Karpas-422 (cell line): ENCODE measurements around the gene KDM4B. TPM values are rescaled to one million over a fixed set of nuclear protein-coding genes. Genes with fewer than 3 reads are reported as not detected.

ENCODE experiments used
- DNase-seq: peaks from one replicate; pipeline ENCODE4 v3.0.0-alpha.2; 2015
- H2AFZ ChIP-seq: fragments of 200-600 bp; sonication (generic); 2 replicates; pipeline ENCODE4 v1.6.1; 2014; ENCODE audit warnings: antibody characterized with exemption, low read length, mixed read lengths
- H3K27ac ChIP-seq: fragments of 200-600 bp; sonication (generic); 2 replicates; pipeline ENCODE4 v1.5.1; 2014; ENCODE audit warnings: mild to moderate bottlenecking, low read length, moderate library complexity
- H3K27me3 ChIP-seq: fragments of 200-600 bp; sonication (generic); 2 replicates; pipeline ENCODE4 v1.6.1; 2014; ENCODE audit warnings: low read length, mixed read lengths
- H3K36me3 ChIP-seq: fragments of 200-600 bp; sonication (generic); 2 replicates; pipeline ENCODE4 v1.6.1; 2014; ENCODE audit warnings: low read length, mixed read lengths; ENCODE audit not compliant: insufficient read depth
- H3K4me1 ChIP-seq: fragments of 200-600 bp; sonication (generic); 2 replicates; pipeline ENCODE4 v1.6.1; 2014; ENCODE audit warnings: mild to moderate bottlenecking, low read length, mixed read lengths
- H3K4me2 ChIP-seq: fragments of 200-600 bp; sonication (generic); 2 replicates; pipeline ENCODE4 v1.6.1; 2014; ENCODE audit warnings: low read length, low read depth, mild to moderate bottlenecking; ENCODE audit not compliant: poor library complexity, severe bottlenecking
- H3K4me3 ChIP-seq: fragments of 200-600 bp; sonication (generic); 2 replicates; pipeline ENCODE4 v1.5.1; 2014; ENCODE audit warnings: mild to moderate bottlenecking, antibody characterized with exemption, low read length, mixed read lengths
- H3K79me2 ChIP-seq: fragments of 200-600 bp; sonication (generic); 2 replicates; pipeline ENCODE4 v1.6.1; 2014; ENCODE audit warnings: mild to moderate bottlenecking, low read length, mixed read lengths
- H3K9ac ChIP-seq: fragments of 200-600 bp; sonication (generic); 2 replicates; pipeline ENCODE4 v1.6.0; 2014; ENCODE audit warnings: low read length
- H3K9me2 ChIP-seq: fragments of 200-600 bp; sonication (generic), shearing (Covaris generic); replicated peaks from 2 replicates; pipeline ENCODE4 v1.6.0; 2014; ENCODE audit warnings: mild to moderate bottlenecking, low read length, moderate library complexity; ENCODE audit not compliant: insufficient read depth
- H3K9me3 ChIP-seq: fragments of 300-700, 200-600 bp; sonication (generic); 2 replicates; pipeline ENCODE4 v1.6.1; 2014; ENCODE audit warnings: low read length, mixed read lengths
- H4K20me1 ChIP-seq: fragments of 200-600 bp; sonication (generic); 2 replicates; pipeline ENCODE4 v1.6.1; 2014; ENCODE audit warnings: mild to moderate bottlenecking, antibody characterized with exemption, low read length, low read depth; ENCODE audit not compliant: insufficient read depth
- total RNA-seq: library from RNA; depleted of rRNA; stranded (reverse); fragments of >200 nt; shearing (Covaris generic); gene quantifications from 2 replicates; pipeline ENCODE4 v1.2.3, GENCODE V29; 2014; ENCODE audit warnings: low replicate concordance

Gene KDM4B
- total RNA-seq, 1 experiment from 2014 or later, result 50.8 TPM

- H2AFZ ChIP-seq, result no peak overlapping the region
- H3K9me2 ChIP-seq, result no peaks in the 10 kb centered on the region
- no peak for DNase-seq
- H3K9ac ChIP-seq, result no peak overlapping the region
- H3K27ac ChIP-seq, result no peak overlapping the region
- no peaks in the 10 kb centered on the region for H3K9me3 ChIP-seq
- H3K4me1 ChIP-seq, result peaks cover 10% of the 10 kb centered on the region
- no peaks in the 10 kb centered on the region for H3K36me3 ChIP-seq
- no peak overlapping the region for H3K4me2 ChIP-seq
- H3K27me3 ChIP-seq, result no peaks in the 10 kb centered on the region
- H4K20me1 ChIP-seq, result peaks cover 47% of the 10 kb centered on the region
- H3K4me3 ChIP-seq, result no peak overlapping the region
- H3K79me2 ChIP-seq, result peaks cover 48% of the 10 kb centered on the region
Observed at GRCh38 chr19:4984106-4984380, 15.1 kb downstream of the KDM4B start.

DNA sequence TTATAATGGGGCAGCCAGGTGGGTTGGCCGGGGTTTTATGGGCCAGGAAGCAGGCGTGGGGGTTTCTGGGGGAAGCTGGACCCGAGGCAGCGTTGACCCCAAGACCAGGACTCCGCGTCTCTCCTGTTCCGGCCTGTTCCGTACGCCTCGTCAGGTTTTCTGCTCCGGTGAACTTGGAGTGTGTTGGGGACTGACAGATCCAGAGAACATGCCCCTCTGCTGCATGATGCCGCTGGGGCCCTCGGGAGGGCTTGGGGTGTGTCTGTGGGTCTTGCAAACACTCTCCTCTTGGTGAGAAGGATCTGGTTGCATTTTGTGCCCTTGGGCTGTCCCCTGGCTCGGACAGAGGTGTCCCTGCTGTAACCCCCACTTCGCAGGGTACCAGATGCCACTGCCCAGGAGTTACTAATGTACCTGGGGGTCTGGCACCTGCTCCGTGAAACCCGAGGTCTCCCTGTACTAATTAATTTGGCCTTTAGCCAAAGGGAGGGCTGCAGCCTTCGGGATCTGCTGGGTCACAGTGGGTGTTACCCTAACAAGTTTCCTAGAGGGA, 15.6 kb downstream of the KDM4B start:
- H2AFZ ChIP-seq, result no peak overlapping the region
- peaks cover 10% of the 10 kb centered on the region for H3K4me1 ChIP-seq
- no peak for DNase-seq
- H3K27ac ChIP-seq, result no peak overlapping the region
- H3K27me3 ChIP-seq, result no peaks in the 10 kb centered on the region
- no peaks in the 10 kb centered on the region for H3K9me3 ChIP-seq
- no peak overlapping the region for H3K4me2 ChIP-seq
- peaks cover 44% of the 10 kb centered on the region; the same call in 1 of the 2 replicates for H3K79me2 ChIP-seq
- H3K4me3 ChIP-seq, result no peak overlapping the region
- no peak overlapping the region for H3K9ac ChIP-seq
- H3K36me3 ChIP-seq, result no peaks in the 10 kb centered on the region
- H3K9me2 ChIP-seq, result no peaks in the 10 kb centered on the region
- peaks cover 42% of the 10 kb centered on the region for H4K20me1 ChIP-seq

DNA sequence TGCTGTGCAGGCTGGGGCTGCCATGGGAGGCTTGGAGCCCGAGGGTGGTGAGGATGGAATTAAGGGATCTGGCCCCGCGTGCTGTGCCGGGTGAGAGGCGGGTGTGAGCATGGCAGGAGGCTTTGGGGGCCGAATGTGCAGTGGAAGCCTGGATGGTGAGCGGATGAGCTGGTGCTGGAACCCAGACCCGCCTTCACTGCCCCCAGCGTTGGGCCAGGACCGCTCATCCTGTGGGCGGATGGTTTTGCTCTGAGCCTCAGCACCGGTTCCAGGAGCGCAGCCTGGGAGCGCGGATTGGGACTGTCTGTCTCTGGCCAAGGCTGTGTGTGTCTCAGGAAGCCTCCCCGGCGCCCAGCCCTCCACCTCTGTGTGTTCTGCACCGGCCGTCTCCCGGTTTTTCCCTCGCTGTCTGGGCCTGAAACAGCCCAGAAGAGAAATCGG, 16.7 kb downstream of the KDM4B start:
- H3K9ac ChIP-seq, result no peak overlapping the region
- DNase-seq, result no peak

DNA sequence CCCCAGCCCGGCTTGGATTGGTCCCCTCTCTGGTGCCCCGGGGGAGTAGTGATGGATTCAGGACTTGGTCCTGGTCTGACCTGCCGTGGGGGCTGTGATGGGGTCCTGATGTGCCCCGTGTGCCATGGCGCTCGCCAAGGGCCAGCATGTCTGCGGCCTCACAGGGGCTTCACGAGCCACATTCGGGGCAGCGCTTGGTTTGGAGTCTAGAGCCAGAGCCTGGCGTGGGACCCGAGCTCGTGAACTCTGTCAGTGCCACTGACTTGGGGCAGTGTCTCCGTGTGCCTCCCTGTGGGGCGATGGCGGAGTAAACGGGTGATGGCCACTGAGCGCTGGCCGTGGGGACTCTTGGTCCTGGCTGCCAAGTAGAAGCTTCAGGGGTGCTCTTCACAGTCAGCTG, 17.1 kb downstream of the KDM4B start:
- peaks cover 7% of the 10 kb centered on the region for H3K4me1 ChIP-seq
- peaks cover 49% of the 10 kb centered on the region for H3K79me2 ChIP-seq
- no peak overlapping the region for H3K27ac ChIP-seq
- H3K4me3 ChIP-seq, result no peak overlapping the region
- H3K9me3 ChIP-seq, result no peaks in the 10 kb centered on the region
- no peaks in the 10 kb centered on the region for H3K36me3 ChIP-seq
- H2AFZ ChIP-seq, result no peak overlapping the region
- no peak for DNase-seq
- no peaks in the 10 kb centered on the region for H3K27me3 ChIP-seq
- no peak overlapping the region for H3K4me2 ChIP-seq
- no peak overlapping the region for H3K9ac ChIP-seq
- peaks cover 34% of the 10 kb centered on the region for H4K20me1 ChIP-seq
- H3K9me2 ChIP-seq, result no peaks in the 10 kb centered on the region

More for the DNA sequence above, 16.7 kb downstream of the KDM4B start:
- Histone ChIP-seq H3K4me3 (no peak overlapping the region), H3K27ac (no peak overlapping the region), H3K4me2 (no peak overlapping the region), H4K20me1 (peaks cover 38% of the 10 kb centered on the region), H3K4me1 (peaks cover 10% of the 10 kb centered on the region), H2AFZ (no peak overlapping the region), H3K36me3 (no peaks in the 10 kb centered on the region), H3K9me2 (no peaks in the 10 kb centered on the region), H3K27me3 (no peaks in the 10 kb centered on the region), H3K9me3 (no peaks in the 10 kb centered on the region), H3K79me2 (peaks cover 51% of the 10 kb centered on the region)

DNA sequence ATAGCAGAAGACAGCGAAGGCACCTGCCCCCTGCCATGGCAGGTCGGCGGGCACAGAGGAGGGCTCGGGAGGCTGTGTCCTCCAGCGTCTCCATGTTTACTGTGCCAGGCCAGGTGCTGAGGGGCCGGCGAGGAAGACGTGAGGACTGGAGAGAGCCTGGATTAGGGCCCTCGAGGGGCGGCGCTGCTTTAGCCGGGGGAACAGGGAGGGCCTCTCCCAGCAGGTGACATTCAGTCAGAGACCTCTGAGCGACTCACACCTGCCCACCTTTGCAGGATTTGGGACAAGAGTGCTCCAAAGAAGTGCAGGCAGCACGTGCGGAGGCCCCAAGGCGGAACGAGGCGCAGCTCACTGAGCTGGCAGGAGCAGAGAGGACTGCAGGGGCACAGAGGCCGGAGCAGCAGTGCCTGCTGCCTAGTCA, 17.6 kb downstream of the KDM4B start:
- H2AFZ ChIP-seq, result no peak overlapping the region
- no peaks in the 10 kb centered on the region for H3K9me2 ChIP-seq
- no peaks in the 10 kb centered on the region for H3K9me3 ChIP-seq
- H3K27me3 ChIP-seq, result no peaks in the 10 kb centered on the region
- no peak overlapping the region for H3K27ac ChIP-seq
- H3K4me3 ChIP-seq, result no peak overlapping the region
- H3K9ac ChIP-seq, result no peak overlapping the region
- peaks cover 29% of the 10 kb centered on the region for H4K20me1 ChIP-seq
- H3K4me1 ChIP-seq, result peaks cover 3% of the 10 kb centered on the region
- no peak overlapping the region for H3K4me2 ChIP-seq
- H3K36me3 ChIP-seq, result no peaks in the 10 kb centered on the region
- H3K79me2 ChIP-seq, result peaks cover 52% of the 10 kb centered on the region
- no peak for DNase-seq

- no peak overlapping the region for H3K4me3 ChIP-seq
- no peaks in the 10 kb centered on the region for H3K9me3 ChIP-seq
- DNase-seq, result no peak
- H3K36me3 ChIP-seq, result no peaks in the 10 kb centered on the region
- no peaks in the 10 kb centered on the region for H3K4me1 ChIP-seq
- no peak overlapping the region for H3K9ac ChIP-seq
- peaks cover 27% of the 10 kb centered on the region for H4K20me1 ChIP-seq
- peaks cover 57% of the 10 kb centered on the region for H3K79me2 ChIP-seq
- no peak overlapping the region for H3K27ac ChIP-seq
- no peaks in the 10 kb centered on the region for H3K9me2 ChIP-seq
- H3K27me3 ChIP-seq, result no peaks in the 10 kb centered on the region
- no peak overlapping the region for H2AFZ ChIP-seq
- H3K4me2 ChIP-seq, result no peak overlapping the region
Observed at GRCh38 chr19:4987256-4987655, 18.3 kb downstream of the KDM4B start.

GRCh38 chr19:4987692-4988370, 18.9 kb downstream of the KDM4B start:
- H3K27me3 ChIP-seq, result no peaks in the 10 kb centered on the region
- H3K9me2 ChIP-seq, result no peaks in the 10 kb centered on the region
- H3K27ac ChIP-seq, result no peak overlapping the region
- no peak overlapping the region for H3K4me3 ChIP-seq
- no peak overlapping the region for H3K9ac ChIP-seq
- peaks cover 62% of the 10 kb centered on the region for H3K79me2 ChIP-seq
- no peak overlapping the region for H3K4me2 ChIP-seq
- no peak for DNase-seq
- H2AFZ ChIP-seq, result no peak overlapping the region
- H3K9me3 ChIP-seq, result no peaks in the 10 kb centered on the region
- no peaks in the 10 kb centered on the region for H3K36me3 ChIP-seq
- peaks cover 27% of the 10 kb centered on the region for H4K20me1 ChIP-seq
- no peaks in the 10 kb centered on the region for H3K4me1 ChIP-seq

DNA sequence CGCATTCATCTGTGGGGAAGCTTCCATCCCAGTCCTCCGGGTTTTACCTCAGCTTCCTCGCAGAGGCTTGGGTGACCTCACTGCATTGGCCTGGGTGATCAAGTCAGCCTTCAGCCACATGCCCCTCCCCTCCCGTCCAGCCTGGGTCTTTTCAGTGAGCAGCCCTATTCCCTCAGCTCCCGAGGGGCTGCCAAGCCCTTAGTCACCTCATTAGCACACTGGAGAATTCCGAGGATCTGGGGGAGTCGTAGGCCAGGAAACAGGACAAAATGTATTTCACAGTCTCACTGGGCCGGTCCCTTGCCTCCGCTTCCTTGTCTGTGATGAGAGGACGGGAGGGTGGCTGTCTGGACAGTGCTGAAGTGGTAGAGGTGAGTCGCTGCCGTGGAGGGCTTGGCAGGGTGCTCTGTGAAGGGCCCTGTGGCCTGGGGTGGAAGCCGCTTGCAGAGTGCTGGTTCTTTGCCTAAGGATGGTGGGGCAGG, 19.9 kb downstream of the KDM4B start:
- Histone ChIP-seq H3K27ac (no peak overlapping the region), H3K9me3 (no peaks in the 10 kb centered on the region), H3K9me2 (no peaks in the 10 kb centered on the region), H3K4me3 (no peak overlapping the region), H3K36me3 (no peaks in the 10 kb centered on the region), H3K27me3 (no peaks in the 10 kb centered on the region), H3K79me2 (peaks cover 63% of the 10 kb centered on the region), H3K9ac (no peak overlapping the region), H4K20me1 (peaks cover 21% of the 10 kb centered on the region; the same call in 1 of the 2 replicates), H3K4me1 (peaks cover 6% of the 10 kb centered on the region; the same call in 1 of the 2 replicates), H3K4me2 (no peak overlapping the region), H2AFZ (no peak overlapping the region)
- DNase-seq, result no peak
